GM19328 (cell line): ENCODE data around the gene SWAP70.

Experiments
- ATAC-seq: cut with Tn5 transposase; IDR thresholded peaks from one replicate; pipeline ENCODE4 v1.9.1; 2021; ENCODE audit warnings: mild to moderate bottlenecking, moderate library complexity; ENCODE audit not compliant: unreplicated experiment

The SWAP70 gene

GRCh38 chr11:9747828-9748227 is 84.0 kb downstream of the SWAP70 start:
- no peak for ATAC-seq

- no peak for ATAC-seq
Observed at GRCh38 chr11:9748361-9748970, 84.6 kb downstream of the SWAP70 start.

GRCh38 chr11:9750551-9750950 is 86.7 kb downstream of the SWAP70 start:
- ATAC-seq: no peak

- no peak for ATAC-seq
Observed at GRCh38 chr11:9752091-9752490, 88.2 kb downstream of the SWAP70 start.

- ATAC-seq: no peak
Observed at GRCh38 chr11:9753021-9753420, 89.1 kb downstream of the SWAP70 start.

GRCh38 chr11:9754010-9754471 is 90.2 kb downstream of the SWAP70 start:
- ATAC-seq: no peak

- ATAC-seq: no peak
Observed at GRCh38 chr11:9755561-9756185, 91.8 kb downstream of the SWAP70 start.

- no peak for ATAC-seq
Observed at GRCh38 chr11:9756461-9756860, 92.6 kb downstream of the SWAP70 start.

- ATAC-seq: no peak
Observed at GRCh38 chr11:9756878-9757277, 93.0 kb downstream of the SWAP70 start.

GRCh38 chr11:9757809-9758636 is 94.1 kb downstream of the SWAP70 start:
- peak; percentile 48 for ATAC-seq

- ATAC-seq: peak; percentile 24
Observed at GRCh38 chr11:9758637-9759518, 95.0 kb downstream of the SWAP70 start.

- ATAC-seq: peak; percentile 37
Observed at GRCh38 chr11:9759519-9760192, 95.8 kb downstream of the SWAP70 start.

- ATAC-seq: no peak
Observed at GRCh38 chr11:9760193-9760575, 96.3 kb downstream of the SWAP70 start.

GRCh38 chr11:9761441-9761945 is 97.6 kb downstream of the SWAP70 start:
- no peak for ATAC-seq

- ATAC-seq: no peak
Observed at GRCh38 chr11:9762531-9762930, 98.7 kb downstream of the SWAP70 start.

- ATAC-seq: no peak
Observed at GRCh38 chr11:9763301-9763700, 99.4 kb downstream of the SWAP70 start.

GRCh38 chr11:9765320-9766101 is 101.6 kb downstream of the SWAP70 start:
- no peak for ATAC-seq

- no peak for ATAC-seq
Observed at GRCh38 chr11:9769621-9770020, 105.7 kb downstream of the SWAP70 start.

GRCh38 chr11:9771071-9771511 is 107.2 kb downstream of the SWAP70 start:
- no peak for ATAC-seq
